Effector memory CD8-positive, alpha-beta T cell (primary cell): ENCODE data around the gene TMEM220.
"Not testable (repeated sequence)": the region's sequence is repeated elsewhere in the genome, so short reads cannot be mapped to it uniquely, and the experiment has no call there.

ENCODE experiments used
- ATAC-seq: fragments of 150-1000 bp; cut with Tn5 transposase; replicated peaks from 2 replicates; pipeline ENCODE4 v1.10.0; 2021; ENCODE audit warnings: mild to moderate bottlenecking, moderate library complexity
- DNase-seq, 3 experiments: peaks; one replicate each; pipeline ENCODE4 v3.0.0; 2021
- H3K27ac Mint-ChIP-seq, 2 donors: one replicate each; pipeline ENCODE4 v1.8.0; 2022; ENCODE audit warnings: mild to moderate bottlenecking in 2 of 2, mixed read lengths in 2 of 2, moderate library complexity in 2 of 2
- H3K27me3 Mint-ChIP-seq, 2 donors: one replicate each; pipeline ENCODE4 v1.8.0; 2022; ENCODE audit warnings: mixed read lengths in 2 of 2
- H3K36me3 Mint-ChIP-seq: one replicate; pipeline ENCODE4 v1.8.0; 2022; ENCODE audit warnings: mild to moderate bottlenecking, moderate library complexity, mixed read lengths; ENCODE audit not compliant: insufficient read depth
- H3K4me1 Mint-ChIP-seq, 2 donors: one replicate each; pipeline ENCODE4 v1.8.0; 2022; ENCODE audit warnings: low read depth in 2 of 2, mixed read lengths in 2 of 2
- H3K4me3 Mint-ChIP-seq, 2 donors: one replicate each; pipeline ENCODE4 v1.8.0; 2022; ENCODE audit warnings: mild to moderate bottlenecking in 2 of 2, mixed read lengths in 2 of 2, moderate library complexity in 2 of 2
- H3K9me3 Mint-ChIP-seq, 2 donors: one replicate each; pipeline ENCODE4 v1.8.0; 2022; ENCODE audit warnings: mixed read lengths in 2 of 2

The TMEM220 gene

GRCh38 chr17:10698096-10698818 lies 31.6 kb downstream of the TMEM220 start:
- Mint-ChIP-seq H3K4me3 (peak overlapping the region; percentile 91 to 98), H3K36me3 (peaks cover 7% of the 10 kb centered on the region), H3K27me3 (no peaks in the 10 kb centered on the region), H3K4me1 (peaks cover 21 to 54% of the 10 kb centered on the region in 2 donors), H3K27ac (peak overlapping the region; percentile 93 to 98), H3K9me3 (no peaks in the 10 kb centered on the region)
- DNase-seq = no peak
- ATAC-seq = no peak

DNA sequence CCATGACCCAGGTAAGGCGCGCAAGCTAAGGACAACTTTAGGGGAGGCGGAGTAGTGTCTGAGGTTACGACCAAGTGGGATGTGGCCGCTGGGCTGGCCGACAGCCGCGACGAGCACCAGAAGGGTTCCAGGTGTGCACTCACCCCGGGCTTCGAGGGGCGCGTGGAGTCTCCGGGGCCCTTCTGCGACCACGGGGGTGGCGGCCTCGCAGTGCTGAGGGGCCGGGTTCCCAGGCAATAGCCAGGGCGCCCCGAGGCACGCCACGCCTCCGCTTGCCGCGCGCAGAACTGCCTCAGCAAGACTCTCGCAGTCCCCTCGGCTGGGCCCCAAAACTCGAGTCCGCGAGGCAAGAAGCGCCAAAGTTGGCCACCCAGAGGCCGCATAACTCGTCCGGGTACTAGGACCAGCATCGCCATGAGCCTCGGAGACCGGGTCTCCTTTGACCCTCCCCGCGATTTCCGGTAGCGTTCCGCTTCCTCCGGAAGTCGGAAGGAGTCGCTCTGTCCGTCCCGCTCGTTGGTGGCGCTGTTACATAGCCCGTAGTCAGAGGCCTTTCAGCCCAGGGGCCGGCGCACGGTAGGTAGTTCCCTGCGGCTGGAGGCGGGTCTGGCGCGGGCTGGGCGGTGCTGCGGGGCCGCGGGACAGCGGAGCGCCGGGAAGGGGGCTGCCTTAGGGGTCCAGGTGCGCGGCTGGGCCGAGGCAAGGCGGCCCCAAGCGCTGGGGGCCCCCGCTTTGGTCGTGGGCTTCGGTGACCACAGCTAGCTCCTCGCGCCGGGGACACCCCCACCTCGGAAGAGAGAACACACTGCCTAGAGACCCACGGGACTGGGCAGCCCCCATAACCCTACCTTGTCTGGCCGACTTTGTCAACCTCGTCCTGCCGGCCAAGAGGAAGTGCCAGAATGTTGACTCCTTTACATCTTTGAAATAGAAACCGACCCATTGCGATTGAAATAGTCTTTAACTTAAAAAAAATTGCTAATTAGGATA lies 32.4 kb downstream of the TMEM220 start, which contains the start of the genes ADPRM and SCO1:
TSS of gene ADPRM (plus strand) at position 503 of the 990 bp plus-strand sequence. CDS start 7,333 bp downstream, outside the sequence.
TSS of gene SCO1 (minus strand) at position 442 of the 990 bp plus-strand sequence. CDS start at position 416, 26 bp downstream.
- ATAC-seq (peak; percentile 95), DNase-seq (peak; percentile 83 to 87 (median 85))
- Mint-ChIP-seq H3K27me3 (no peaks in the 10 kb centered on the region), H3K4me3 (peak within 1 kb of the TSS; percentile 91 to 98), H3K9me3 (no peaks in the 10 kb centered on the region), H3K27ac (peak within 1 kb of the TSS; percentile 93 to 98), H3K4me1 (peaks cover 19 to 58% of the 10 kb centered on the region in 2 donors), H3K36me3 (peaks cover 13% of the 10 kb centered on the region)

DNA sequence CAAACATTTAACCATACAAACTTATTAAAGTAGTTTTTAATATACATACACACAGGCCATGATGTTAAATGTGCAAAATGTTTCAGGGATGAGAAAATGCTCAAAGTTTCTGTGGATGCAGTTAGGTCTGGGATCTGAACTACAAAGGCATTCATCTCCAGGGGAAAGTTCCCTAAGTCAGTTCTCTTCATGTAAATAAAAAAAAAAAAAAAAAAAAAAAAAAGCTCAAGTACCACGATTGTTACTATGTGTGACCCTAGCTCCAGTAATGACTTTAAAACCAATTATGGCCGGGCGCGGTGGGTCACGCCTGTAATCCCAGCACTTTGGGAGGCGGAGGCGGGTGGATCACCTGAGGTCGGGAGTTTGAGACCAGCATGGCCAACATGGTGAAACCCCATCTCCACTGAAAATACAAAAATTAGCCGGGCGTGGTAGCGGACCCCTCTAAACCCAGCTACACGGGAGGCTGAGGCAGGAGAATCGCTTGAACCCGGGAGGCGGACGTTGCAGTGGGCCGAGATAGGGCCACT lies 33.9 kb downstream of the TMEM220 start:
- H3K9me3 Mint-ChIP-seq, H3K27me3 Mint-ChIP-seq, DNase-seq, ATAC-seq: not testable (repeated sequence)
- Mint-ChIP-seq H3K27ac (peak overlapping the region in 1 of 2 donors; percentile 98), H3K4me3 (peak overlapping the region; percentile 91 to 98), H3K4me1 (peaks cover 17 to 50% of the 10 kb centered on the region in 2 donors), H3K36me3 (peaks cover 23% of the 10 kb centered on the region)

DNA sequence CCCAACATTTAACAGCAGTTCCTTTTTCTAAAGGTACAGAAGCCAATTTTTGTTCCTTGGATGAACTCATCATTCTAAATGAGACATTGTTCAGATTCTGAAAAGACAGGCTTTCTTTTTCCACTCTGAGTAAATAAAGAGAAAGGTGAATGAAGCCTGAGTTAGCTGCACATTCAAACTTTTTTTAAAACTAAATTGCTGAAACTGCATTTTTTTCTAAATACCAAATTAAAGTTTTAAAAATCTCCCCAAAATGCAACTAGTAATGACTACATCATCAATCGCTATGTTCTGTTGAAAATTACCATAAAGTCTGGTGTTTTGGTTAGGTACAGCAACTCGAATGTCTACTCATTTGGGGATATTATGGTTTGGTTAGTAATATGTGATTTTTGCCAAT lies 42.3 kb downstream of the TMEM220 start:
- H3K27ac Mint-ChIP-seq = no peak overlapping the region
- H3K9me3 Mint-ChIP-seq = no peaks in the 10 kb centered on the region
- peaks cover 10 to 26% of the 10 kb centered on the region in 2 donors for H3K4me1 Mint-ChIP-seq
- no peak overlapping the region for H3K4me3 Mint-ChIP-seq
- H3K36me3 Mint-ChIP-seq = peaks cover 73% of the 10 kb centered on the region
- no peaks in the 10 kb centered on the region for H3K27me3 Mint-ChIP-seq
- DNase-seq = no peak
- no peak for ATAC-seq

DNA sequence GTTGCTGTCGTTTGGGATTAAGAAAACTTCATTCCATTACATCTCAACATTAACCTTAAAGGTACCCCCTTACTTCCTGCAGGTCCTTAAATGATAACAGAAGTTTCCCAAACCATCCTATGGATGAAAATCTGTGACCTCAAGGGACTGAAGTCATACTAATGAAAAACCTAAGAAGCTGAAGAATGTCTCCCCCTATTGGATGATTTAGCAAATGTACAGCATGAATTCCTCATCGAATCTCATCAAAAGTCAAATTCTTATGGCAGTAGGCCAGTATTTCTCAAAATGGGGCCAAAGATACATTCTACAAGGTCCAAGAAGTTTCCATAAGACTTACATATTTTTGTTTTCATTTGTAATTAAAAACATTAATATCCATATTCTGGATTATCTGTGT lies 46.0 kb downstream of the TMEM220 start:
- no peaks in the 10 kb centered on the region for H3K27me3 Mint-ChIP-seq
- no peak overlapping the region for H3K4me3 Mint-ChIP-seq
- H3K36me3 Mint-ChIP-seq = peaks cover 61% of the 10 kb centered on the region
- peak overlapping the region in 1 of 2 donors; percentile 4 for H3K27ac Mint-ChIP-seq
- H3K4me1 Mint-ChIP-seq = peaks cover 2 to 9% of the 10 kb centered on the region in 2 donors
- ATAC-seq = no peak
- no peak for DNase-seq
- H3K9me3 Mint-ChIP-seq = no peaks in the 10 kb centered on the region

DNA sequence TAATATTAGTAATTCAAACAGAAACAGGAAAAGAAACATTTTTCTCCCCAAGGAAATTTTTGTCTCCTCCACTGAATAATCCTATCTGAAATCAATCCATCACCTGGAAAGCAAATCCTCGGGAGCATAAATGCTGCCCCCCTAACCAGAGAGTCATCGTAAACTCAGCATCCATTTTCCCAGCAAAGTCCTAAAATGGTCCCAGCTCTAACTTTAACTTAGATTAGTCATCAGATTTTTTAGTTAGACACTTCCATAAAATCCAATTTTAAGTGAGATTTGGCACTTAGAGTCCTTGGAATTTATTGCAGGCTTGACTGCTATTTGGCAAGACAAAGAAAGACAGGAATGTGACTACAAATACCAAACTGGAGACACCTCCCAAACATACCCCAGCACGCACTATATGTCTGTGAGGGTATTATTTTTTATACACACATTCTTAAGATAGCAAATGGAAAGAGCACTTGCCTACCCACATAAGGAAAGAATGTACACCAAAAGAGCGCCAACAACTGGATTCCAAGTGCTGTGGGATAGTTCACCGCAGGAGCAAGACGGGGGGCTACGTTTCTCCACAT lies 47.9 kb downstream of the TMEM220 start:
- no peaks in the 10 kb centered on the region for H3K9me3 Mint-ChIP-seq
- peaks cover 2 to 4% of the 10 kb centered on the region in 2 donors for H3K4me1 Mint-ChIP-seq
- H3K4me3 Mint-ChIP-seq = no peak overlapping the region
- DNase-seq (no peak), ATAC-seq (no peak)
- no peaks in the 10 kb centered on the region for H3K27me3 Mint-ChIP-seq
- peaks cover 59% of the 10 kb centered on the region for H3K36me3 Mint-ChIP-seq
- H3K27ac Mint-ChIP-seq = peak overlapping the region in 1 of 2 donors; percentile 14

GRCh38 chr17:10674704-10675103 lies 55.1 kb downstream of the TMEM220 start:
- Mint-ChIP-seq H3K27ac (no peak overlapping the region), H3K4me3 (no peak overlapping the region), H3K36me3 (peaks cover 26% of the 10 kb centered on the region), H3K27me3 (no peaks in the 10 kb centered on the region), H3K9me3 (no peaks in the 10 kb centered on the region), H3K4me1 (no peaks in the 10 kb centered on the region)
- DNase-seq (no peak), ATAC-seq (no peak)

DNA sequence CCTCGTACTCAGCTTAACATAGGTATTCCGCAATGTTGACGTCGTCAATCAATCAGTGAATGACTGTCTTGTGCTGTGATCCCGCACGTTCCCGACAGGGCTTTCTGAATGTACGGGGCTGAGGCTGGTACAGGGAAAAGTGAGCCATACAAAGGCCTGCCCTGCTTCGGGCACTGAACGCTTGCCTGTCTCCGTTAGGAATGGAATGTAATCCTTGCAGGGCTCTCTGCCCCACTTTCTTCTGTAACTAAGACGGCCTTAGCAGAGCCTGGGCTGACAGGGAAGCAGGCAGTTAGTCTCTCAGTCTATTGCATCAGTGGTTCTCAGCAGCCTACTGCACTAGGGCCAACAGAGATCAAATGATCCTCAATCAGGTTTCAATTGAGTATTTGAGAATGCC lies 56.5 kb downstream of the TMEM220 start:
- H3K9me3 Mint-ChIP-seq = no peaks in the 10 kb centered on the region
- H3K4me1 Mint-ChIP-seq = no peaks in the 10 kb centered on the region
- DNase-seq = no peak
- H3K27ac Mint-ChIP-seq = no peak overlapping the region
- H3K27me3 Mint-ChIP-seq = no peaks in the 10 kb centered on the region
- ATAC-seq = no peak
- no peak overlapping the region for H3K4me3 Mint-ChIP-seq
- H3K36me3 Mint-ChIP-seq = peaks cover 18% of the 10 kb centered on the region

- H3K4me1 Mint-ChIP-seq = no peaks in the 10 kb centered on the region
- H3K27me3 Mint-ChIP-seq = no peaks in the 10 kb centered on the region
- H3K36me3 Mint-ChIP-seq = peaks cover 6% of the 10 kb centered on the region
- no peak overlapping the region for H3K4me3 Mint-ChIP-seq
- no peaks in the 10 kb centered on the region for H3K9me3 Mint-ChIP-seq
- ATAC-seq (no peak), DNase-seq (no peak)
- H3K27ac Mint-ChIP-seq = no peak overlapping the region
These were observed 61.0 kb downstream of the TMEM220 start for GRCh38 chr17:10668775-10669174.

DNA sequence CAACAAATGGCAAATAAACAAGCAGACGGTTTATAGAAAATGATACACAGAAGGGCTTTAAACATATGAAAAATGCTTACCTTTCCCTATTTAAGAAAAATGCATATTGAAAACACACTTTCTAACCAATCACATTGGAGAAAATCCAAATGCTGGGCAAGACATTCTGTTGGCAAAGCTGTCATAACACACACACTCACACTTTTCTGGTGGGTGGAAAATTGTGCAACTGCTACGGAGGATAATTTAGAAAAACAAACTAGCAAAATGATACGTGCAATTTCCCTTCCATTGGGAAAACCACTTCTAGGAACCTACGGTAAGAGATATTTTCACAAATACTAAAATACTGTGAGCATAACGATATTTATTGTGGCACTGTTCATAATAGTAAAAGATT lies 62.9 kb downstream of the TMEM220 start:
- DNase-seq (no peak), ATAC-seq (no peak)
- Mint-ChIP-seq H3K9me3 (no peaks in the 10 kb centered on the region), H3K4me1 (no peaks in the 10 kb centered on the region), H3K27ac (no peak overlapping the region), H3K4me3 (no peak overlapping the region), H3K27me3 (no peaks in the 10 kb centered on the region), H3K36me3 (peaks cover 5% of the 10 kb centered on the region)

DNA sequence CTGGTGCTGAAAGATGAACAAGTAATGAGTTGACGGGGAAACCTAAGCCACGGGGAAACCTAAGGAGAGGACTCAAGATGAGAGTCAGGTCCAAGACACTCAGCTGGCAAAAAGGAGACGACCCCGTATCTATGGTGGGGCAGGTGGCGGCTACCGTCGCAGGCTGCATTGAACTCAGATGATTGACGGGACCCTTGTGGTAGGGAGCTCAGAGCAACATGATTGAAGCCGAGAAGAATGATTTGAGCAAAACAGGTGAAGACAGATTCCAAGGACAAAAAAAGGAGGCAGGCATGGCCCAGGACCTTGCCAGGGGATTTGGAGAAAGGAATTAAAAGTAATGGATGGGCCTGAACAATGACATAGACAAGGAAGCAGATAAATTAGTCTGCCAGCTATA lies 65.3 kb downstream of the TMEM220 start:
- Mint-ChIP-seq H3K4me1 (no peaks in the 10 kb centered on the region), H3K27me3 (no peaks in the 10 kb centered on the region), H3K36me3 (peaks cover 5% of the 10 kb centered on the region), H3K4me3 (no peak overlapping the region), H3K27ac (no peak overlapping the region), H3K9me3 (no peaks in the 10 kb centered on the region)
- ATAC-seq (no peak), DNase-seq (no peak)
